ENCODE results near the gene KRTAP4-8. TPM values are rescaled to one million over a fixed set of nuclear protein-coding genes. Genes with fewer than 3 reads are reported as not detected.
"Not testable (repeated sequence)": the region's sequence is repeated elsewhere in the genome, so short reads cannot be mapped to it uniquely, and the experiment has no call there.

KRTAP4-8 gene
- total RNA-seq, 4 donors from 2014 or later = not detected

DNA sequence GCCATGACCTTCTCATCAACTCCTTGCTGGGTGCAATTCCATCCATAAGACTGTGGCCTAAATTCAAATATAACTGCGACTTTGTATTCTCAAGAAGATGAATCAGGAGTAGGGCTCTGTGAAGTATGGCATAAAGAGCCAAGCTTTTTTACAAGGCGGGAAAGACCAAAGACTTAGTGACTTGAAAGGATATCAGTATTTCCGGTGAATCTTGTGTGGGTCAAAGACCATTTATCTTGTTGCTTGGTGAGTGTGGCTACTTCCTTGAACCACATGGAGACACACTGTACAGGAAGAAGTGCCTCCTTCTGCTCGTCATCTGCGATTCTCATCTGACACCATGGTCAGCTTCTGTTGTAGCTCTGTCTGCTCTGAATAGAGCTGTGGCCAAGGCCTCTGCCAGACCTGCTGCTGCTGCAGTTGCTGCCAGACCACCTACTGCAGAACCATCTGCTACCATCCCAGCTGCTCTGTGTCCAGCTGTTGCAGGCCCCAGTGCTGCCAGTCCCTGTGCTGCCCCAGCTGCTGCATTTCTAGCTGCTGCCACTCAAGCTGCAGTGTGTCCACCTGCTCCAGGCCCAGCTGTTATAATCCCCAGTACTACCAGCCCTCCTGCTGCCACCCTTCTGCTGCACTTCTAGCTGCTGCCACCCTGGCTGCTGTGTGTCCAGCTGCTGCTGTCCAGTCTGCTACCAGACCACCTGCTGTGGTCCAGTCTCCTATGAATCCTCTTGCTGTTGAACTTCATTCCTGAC lies 26.2 kb downstream of the KRTAP4-8 start:
- no peaks in the 10 kb centered on the region for H3K4me1 ChIP-seq
- no peak overlapping the region for H3K4me3 ChIP-seq
- no peaks in the 10 kb centered on the region for H3K27me3 ChIP-seq
- no peak overlapping the region for H3K27ac ChIP-seq
- TF ChIP-seq CTCF (IDR thresholded peaks at IDR 0.05) (no peak), POLR2A (IDR thresholded peaks at IDR 0.05) (no peak)
- no peak for DNase-seq
- no peaks in the 10 kb centered on the region for H3K36me3 ChIP-seq
- H3K9me3 ChIP-seq = no peaks in the 10 kb centered on the region

DNA sequence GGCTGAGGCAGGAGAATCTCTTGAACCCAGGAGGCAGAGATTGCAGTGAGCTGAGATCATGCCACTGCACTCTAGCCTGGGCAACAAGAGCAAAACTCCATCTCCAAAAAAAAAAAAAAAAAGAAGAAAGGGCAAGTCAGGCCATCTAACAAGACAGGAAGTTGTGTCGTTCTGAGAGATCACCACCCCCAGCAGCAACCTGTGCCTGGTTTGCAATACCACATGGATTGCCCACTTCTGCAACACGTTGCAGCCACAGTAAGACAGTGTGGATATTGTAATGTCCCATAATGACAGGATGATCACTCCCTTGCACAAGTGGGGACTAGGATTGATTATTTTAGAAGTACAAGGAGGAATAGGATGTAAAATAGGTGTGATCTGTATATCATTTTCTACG lies 28.9 kb downstream of the KRTAP4-8 start:
- no peak for TF ChIP-seq CTCF (IDR thresholded peaks at IDR 0.05)
- no peak for TF ChIP-seq POLR2A (IDR thresholded peaks at IDR 0.05)
- H3K27me3 ChIP-seq = no peaks in the 10 kb centered on the region
- no peaks in the 10 kb centered on the region for H3K9me3 ChIP-seq
- no peaks in the 10 kb centered on the region for H3K4me1 ChIP-seq
- H3K36me3 ChIP-seq = no peaks in the 10 kb centered on the region
- H3K4me3 ChIP-seq = no peak overlapping the region
- no peak overlapping the region for H3K27ac ChIP-seq
- DNase-seq = no peak

GRCh38 chr17:41067281-41067680 lies 30.7 kb downstream of the KRTAP4-8 start:
- Histone ChIP-seq H3K4me1 (no peaks in the 10 kb centered on the region), H3K27me3 (no peaks in the 10 kb centered on the region), H3K9me3 (no peaks in the 10 kb centered on the region), H3K27ac (no peak overlapping the region), H3K4me3 (no peak overlapping the region), H3K36me3 (no peaks in the 10 kb centered on the region)
- DNase-seq = no peak
- TF ChIP-seq CTCF (IDR thresholded peaks at IDR 0.05) = no peak
- TF ChIP-seq POLR2A (IDR thresholded peaks at IDR 0.05) = no peak

DNA sequence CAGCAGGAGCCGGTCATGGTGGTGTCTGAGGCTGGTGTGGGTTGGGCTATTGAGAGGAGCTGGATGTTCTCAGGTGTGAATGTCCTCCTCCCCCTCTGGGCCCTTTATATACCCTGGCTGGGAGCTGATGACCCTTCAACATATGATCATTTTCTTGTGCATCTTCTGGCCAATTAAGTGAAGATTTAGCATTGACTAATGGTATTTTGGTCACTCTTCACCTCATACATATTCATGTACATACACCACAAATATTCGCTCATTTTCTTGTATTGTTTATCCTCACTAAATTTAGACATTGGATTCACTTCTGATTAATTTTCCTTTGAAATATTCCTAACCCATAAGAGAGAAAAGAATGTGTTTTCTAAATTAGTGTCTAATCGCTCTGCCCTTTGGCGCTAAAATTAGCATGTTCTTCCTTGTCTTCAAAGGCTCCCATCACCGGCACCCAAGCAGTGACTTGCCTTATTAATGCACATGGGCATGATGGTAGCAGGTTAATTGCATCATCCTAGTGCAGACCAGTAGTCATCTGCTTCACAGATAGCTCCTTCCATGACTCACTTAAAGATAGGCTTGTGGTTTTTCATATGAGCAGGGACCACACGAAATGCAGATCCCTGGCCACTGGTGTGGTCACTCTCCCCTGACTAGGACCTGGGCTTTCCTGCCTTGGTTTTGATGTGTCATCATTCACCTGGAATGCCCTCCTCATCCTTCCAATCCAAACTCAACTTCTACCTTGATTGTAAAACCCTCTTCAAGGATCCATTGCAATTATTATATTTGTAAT lies 31.9 kb downstream of the KRTAP4-8 start, which contains the start of gene KRTAP2-4:
Gene KRTAP2-4, minus strand, starts transcription at position 51 of the 796 bp plus-strand sequence. Its CDS starts 34 bp downstream, at position 17.
- Histone ChIP-seq H3K27me3 (no peaks in the 10 kb centered on the region), H3K4me1 (no peaks in the 10 kb centered on the region), H3K36me3 (no peaks in the 10 kb centered on the region), H3K4me3 (no peak within 1 kb of the TSS), H3K27ac (no peak within 1 kb of the TSS), H3K9me3 (no peaks in the 10 kb centered on the region)
- no peak for DNase-seq
- TF ChIP-seq POLR2A (IDR thresholded peaks at IDR 0.05) (no peak), CTCF (IDR thresholded peaks at IDR 0.05) (no peak)

- not testable (repeated sequence) for H3K27me3 ChIP-seq, H3K27ac ChIP-seq, DNase-seq, H3K4me3 ChIP-seq, H3K4me1 ChIP-seq, H3K9me3 ChIP-seq, H3K36me3 ChIP-seq
These were observed 32.8 kb downstream of the KRTAP4-8 start for GRCh38 chr17:41065016-41065689.

DNA sequence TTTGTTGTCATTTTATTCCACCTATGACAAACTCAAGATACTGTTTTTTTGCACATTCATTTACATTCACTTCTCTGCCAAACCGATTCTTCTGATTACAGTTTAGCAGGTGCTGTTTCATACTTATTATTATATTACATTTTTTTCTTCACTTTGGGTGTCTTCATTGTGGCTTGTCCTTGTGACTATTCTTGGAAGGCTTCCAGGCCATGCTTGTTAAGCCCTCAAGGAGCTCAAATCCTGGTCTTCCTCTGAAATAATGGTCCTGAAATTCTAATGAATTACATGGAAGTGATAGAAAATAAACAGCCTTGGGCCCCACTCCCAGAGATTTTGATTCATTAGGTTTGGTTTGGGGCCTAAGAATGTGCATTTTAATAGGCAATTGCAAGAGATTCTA lies 33.6 kb downstream of the KRTAP4-8 start:
- Histone ChIP-seq H3K27ac (no peak overlapping the region), H3K9me3 (no peaks in the 10 kb centered on the region), H3K4me1 (no peaks in the 10 kb centered on the region), H3K4me3 (no peak overlapping the region), H3K36me3 (no peaks in the 10 kb centered on the region), H3K27me3 (no peaks in the 10 kb centered on the region)
- DNase-seq = no peak
- TF ChIP-seq POLR2A (IDR thresholded peaks at IDR 0.05) (no peak), CTCF (IDR thresholded peaks at IDR 0.05) (no peak)
